Hypothalamus (tissue), 51 donors: ENCODE data around the gene PBXIP1.

Source experiments
- DNase-seq, 51 donors: peaks; one replicate each; lab custom pipeline; 2025; lab: John Stamatoyannopoulos, UW

PBXIP1 gene

DNA sequence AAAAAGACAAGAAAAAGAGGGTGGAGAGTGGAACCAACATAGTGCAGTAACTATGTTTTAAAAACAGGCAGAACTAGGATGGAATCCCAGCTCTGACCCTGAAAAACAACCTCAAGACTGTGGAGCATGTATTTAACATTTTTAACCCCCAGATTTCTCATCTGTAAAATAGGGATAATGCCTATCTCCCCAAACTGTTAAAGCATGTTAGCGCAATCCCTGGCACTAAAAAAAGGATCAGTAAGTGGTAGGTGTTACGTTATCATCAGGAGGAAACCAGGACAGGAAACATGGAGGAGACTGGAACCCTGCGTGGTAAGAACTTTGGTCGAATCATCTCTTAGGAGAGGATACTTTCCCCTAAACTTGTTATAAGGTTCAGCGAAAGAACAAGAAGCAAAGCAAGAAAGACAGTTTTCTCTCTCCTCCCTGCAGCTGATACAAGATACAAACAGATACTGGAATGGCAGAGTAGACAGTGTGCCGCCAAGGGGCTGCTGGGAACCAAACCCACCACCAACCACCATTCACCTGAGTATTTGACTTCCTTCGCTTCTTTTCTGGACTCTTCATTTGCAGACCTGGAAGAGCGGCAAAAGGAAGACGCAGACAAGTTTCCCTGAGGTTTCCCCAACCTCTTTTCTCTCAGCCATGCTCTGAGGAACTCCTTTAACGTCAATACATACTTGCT lies 4.7 kb upstream of the PBXIP1 start:
- no peak for DNase-seq

- DNase-seq, result no peak
Measured at GRCh38 chr1:154959426-154959780, 3.5 kb upstream of the PBXIP1 start.

- no peak for DNase-seq
Measured at GRCh38 chr1:154958681-154959425, 3.0 kb upstream of the PBXIP1 start.

- no peak for DNase-seq
Measured at GRCh38 chr1:154958036-154958435, 2.1 kb upstream of the PBXIP1 start.

- DNase-seq, result peak in 7 of 51 donors; percentile 17 to 40 (median 29)
Measured at GRCh38 chr1:154957091-154957657, 1.3 kb upstream of the PBXIP1 start.

- peak in 30 of 51 donors; percentile 8 to 78 (median 40) for DNase-seq
Measured at GRCh38 chr1:154956544-154956941, 644 bp upstream of the PBXIP1 start.

GRCh38 chr1:154955039-154955717 lies 721 bp downstream of the PBXIP1 start:
- DNase-seq, result peak in 37 of 51 donors; percentile 20 to 88 (median 57)

GRCh38 chr1:154954541-154954940 lies 1.4 kb downstream of the PBXIP1 start:
- no peak for DNase-seq

- peak in 13 of 51 donors; percentile 12 to 55 (median 29) for DNase-seq
Measured at GRCh38 chr1:154953611-154954038, 2.3 kb downstream of the PBXIP1 start.

GRCh38 chr1:154952664-154953063 lies 3.2 kb downstream of the PBXIP1 start:
- no peak for DNase-seq

- DNase-seq, result peak in 1 of 51 donors; percentile 13
Measured at GRCh38 chr1:154951901-154952657, 3.8 kb downstream of the PBXIP1 start.

DNA sequence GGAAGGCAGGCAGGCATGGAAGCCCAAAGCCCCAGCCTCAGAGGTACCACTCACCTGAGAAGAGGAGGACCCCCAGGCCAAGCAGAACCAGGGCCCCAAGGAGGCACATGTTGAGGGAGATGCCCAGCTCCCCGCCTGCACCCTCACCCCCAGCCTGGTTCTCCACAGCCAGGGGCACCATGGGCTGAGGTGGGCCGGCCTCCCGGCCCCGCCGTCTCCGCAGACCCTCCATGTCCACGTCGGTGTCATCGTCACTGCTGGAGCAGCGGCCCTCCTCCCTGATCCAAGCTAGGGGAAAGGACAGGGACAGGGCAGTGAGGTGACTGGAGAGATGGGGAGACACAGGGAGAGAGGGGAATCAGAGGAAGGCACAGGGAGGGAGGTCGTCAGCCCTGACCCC lies 7.8 kb downstream of the PBXIP1 start:
- no peak for DNase-seq

GRCh38 chr1:154945962-154946850 lies 9.7 kb downstream of the PBXIP1 start:
- DNase-seq, result peak in 18 of 51 donors; percentile 9 to 58 (median 32)

GRCh38 chr1:154945160-154945961 lies 10.5 kb downstream of the PBXIP1 start:
- DNase-seq, result no peak

DNA sequence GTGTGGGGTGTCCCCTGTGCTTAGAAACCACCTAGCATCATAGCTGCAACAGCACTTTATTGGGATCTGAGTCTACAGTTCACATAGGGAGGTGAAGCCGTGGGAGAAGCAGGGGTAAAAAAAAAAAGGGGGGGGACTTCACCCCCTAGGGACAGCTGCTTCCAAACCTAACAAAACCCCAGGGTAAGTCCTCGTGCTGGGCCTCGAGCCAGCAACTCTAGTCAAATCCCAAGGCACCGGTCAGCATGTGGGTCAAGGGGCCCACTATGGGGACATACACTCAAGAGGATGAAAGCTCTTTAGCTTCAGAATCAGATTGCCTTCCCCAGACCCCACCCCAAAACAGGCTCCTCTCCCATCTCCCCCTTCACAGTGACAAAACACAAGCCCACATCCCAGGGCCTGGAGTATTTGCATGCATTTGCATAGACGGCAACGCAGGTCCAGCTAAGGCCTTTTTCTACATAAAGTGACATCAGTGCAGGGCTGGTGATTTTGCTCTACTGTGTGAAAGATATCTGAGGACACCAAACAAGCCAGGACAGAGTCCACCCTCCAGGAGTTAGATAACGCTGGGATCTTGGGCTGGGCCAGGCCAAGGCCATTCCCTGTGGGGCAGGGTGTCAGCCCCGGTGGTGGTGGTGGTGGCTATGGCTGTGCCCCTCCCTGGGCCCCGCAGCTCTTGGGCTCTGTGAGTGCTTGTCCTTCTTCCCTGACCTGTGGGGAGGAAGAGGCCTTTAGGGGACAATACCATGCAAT lies 11.3 kb downstream of the PBXIP1 start:
- DNase-seq, result no peak

GRCh38 chr1:154943649-154944400 lies 12.1 kb downstream of the PBXIP1 start:
- DNase-seq, result peak in 11 of 51 donors; percentile 9 to 30 (median 18)
